ENCODE measurements around the gene PTPRO. TPM values are rescaled to one million over a fixed set of nuclear protein-coding genes. Genes with fewer than 3 reads are reported as not detected.

The PTPRO gene
- total and polyA plus RNA-seq, 5 donors from 2014 or later, result 0.88 to 2.9 (median 1.6) TPM

DNA sequence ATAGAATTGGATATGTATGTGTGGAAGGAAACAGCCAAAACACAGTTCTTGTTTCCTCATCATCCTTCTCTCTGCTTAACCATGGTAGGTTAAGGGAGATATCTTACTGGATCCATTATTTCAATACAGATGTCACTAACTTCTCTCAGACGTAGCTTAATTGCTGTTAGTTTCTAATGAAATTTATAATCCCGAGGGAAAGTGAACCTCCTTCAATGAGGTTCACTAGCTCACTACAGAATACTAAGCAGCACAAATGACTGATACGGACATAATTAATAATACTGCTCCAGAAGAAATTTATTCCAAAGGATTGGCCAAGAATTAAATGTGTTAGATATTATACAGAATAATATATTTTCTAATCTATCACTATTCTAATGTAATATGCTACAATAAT is 28.6 kb upstream of the PTPRO start:
- no peak overlapping the region for H3K27ac Mint-ChIP-seq
- no peaks in the 10 kb centered on the region for H3K4me1 ChIP-seq (ENCODE audit: control insufficient read depth, insufficient read depth, low read length, poor library complexity, severe bottlenecking)
- ATAC-seq (ENCODE audit: low read depth in 2 of 2), result no peak

GRCh38 chr12:15299947-15300346 is 22.4 kb upstream of the PTPRO start:
- Mint-ChIP-seq H3K27me3 (peaks cover 7% of the 10 kb centered on the region), H3K4me1 (no peaks in the 10 kb centered on the region)

More for the DNA sequence above, 28.6 kb upstream of the PTPRO start:
- Mint-ChIP-seq H3K36me3 (no peaks in the 10 kb centered on the region), H3K9me3 (peaks cover 0 to 7% (median 0%) of the 10 kb centered on the region in 7 donors), H3K27me3 (peaks cover 16% of the 10 kb centered on the region), H3K4me1 (peaks cover 0 to 4% (median 1%) of the 10 kb centered on the region in 4 donors), H3K4me3 (no peak overlapping the region)
- DNase-seq, result no peak
- Histone ChIP-seq H3K36me3 (ENCODE audit: control insufficient read depth, insufficient read depth, low read length) (no peaks in the 10 kb centered on the region), H3K27ac (ENCODE audit: insufficient read depth, low read length, poor library complexity, severe bottlenecking) (no peak overlapping the region), H3K27me3 (ENCODE audit: control insufficient read depth, insufficient read depth, low read length) (no peaks in the 10 kb centered on the region), H3K9me3 (ENCODE audit: control insufficient read depth in 2 of 2, low read length in 2 of 2) (no peaks in the 10 kb centered on the region), H3K4me3 (ENCODE audit: low read depth, low read length) (no peak overlapping the region)

GRCh38 chr12:15304296-15304695 is 18.0 kb upstream of the PTPRO start:
- Histone ChIP-seq H3K4me3 (ENCODE audit: low read depth, low read length) (no peak overlapping the region), H3K9me3 (ENCODE audit: control insufficient read depth in 2 of 2, low read length in 2 of 2) (no peaks in the 10 kb centered on the region), H3K27me3 (ENCODE audit: control insufficient read depth, insufficient read depth, low read length) (no peaks in the 10 kb centered on the region), H3K4me1 (ENCODE audit: control insufficient read depth, insufficient read depth, low read length, poor library complexity, severe bottlenecking) (no peaks in the 10 kb centered on the region), H3K27ac (ENCODE audit: insufficient read depth, low read length, poor library complexity, severe bottlenecking) (no peak overlapping the region), H3K36me3 (ENCODE audit: control insufficient read depth, insufficient read depth, low read length) (no peaks in the 10 kb centered on the region)
- Mint-ChIP-seq H3K27ac (no peak overlapping the region), H3K4me3 (no peak overlapping the region), H3K4me1 (no peaks in the 10 kb centered on the region), H3K27me3 (peaks cover 4% of the 10 kb centered on the region), H3K9me3 (peaks cover 0 to 16% (median 6%) of the 10 kb centered on the region in 7 donors), H3K36me3 (no peaks in the 10 kb centered on the region)
- no peak for DNase-seq
- no peak for ATAC-seq (ENCODE audit: low read depth in 2 of 2)

More at GRCh38 chr12:15299947-15300346, 22.4 kb upstream of the PTPRO start:
- no peak overlapping the region for H3K27ac ChIP-seq (ENCODE audit: insufficient read depth, low read length, poor library complexity, severe bottlenecking)
- ATAC-seq (ENCODE audit: low read depth in 2 of 2) (no peak), DNase-seq (no peak)
- Mint-ChIP-seq H3K9me3 (peaks cover 0 to 16% (median 9%) of the 10 kb centered on the region in 7 donors), H3K36me3 (no peaks in the 10 kb centered on the region), H3K4me3 (no peak overlapping the region), H3K27ac (no peak overlapping the region)
- peaks cover 0 to 2% of the 10 kb centered on the region in 2 experiments for H3K9me3 ChIP-seq (ENCODE audit: control insufficient read depth in 2 of 2, low read length in 2 of 2)
- no peak overlapping the region for H3K4me3 ChIP-seq (ENCODE audit: low read depth, low read length)
- H3K4me1 ChIP-seq (ENCODE audit: control insufficient read depth, insufficient read depth, low read length, poor library complexity, severe bottlenecking), result no peaks in the 10 kb centered on the region
- no peaks in the 10 kb centered on the region for H3K36me3 ChIP-seq (ENCODE audit: control insufficient read depth, insufficient read depth, low read length)
- no peaks in the 10 kb centered on the region for H3K27me3 ChIP-seq (ENCODE audit: control insufficient read depth, insufficient read depth, low read length)

DNA sequence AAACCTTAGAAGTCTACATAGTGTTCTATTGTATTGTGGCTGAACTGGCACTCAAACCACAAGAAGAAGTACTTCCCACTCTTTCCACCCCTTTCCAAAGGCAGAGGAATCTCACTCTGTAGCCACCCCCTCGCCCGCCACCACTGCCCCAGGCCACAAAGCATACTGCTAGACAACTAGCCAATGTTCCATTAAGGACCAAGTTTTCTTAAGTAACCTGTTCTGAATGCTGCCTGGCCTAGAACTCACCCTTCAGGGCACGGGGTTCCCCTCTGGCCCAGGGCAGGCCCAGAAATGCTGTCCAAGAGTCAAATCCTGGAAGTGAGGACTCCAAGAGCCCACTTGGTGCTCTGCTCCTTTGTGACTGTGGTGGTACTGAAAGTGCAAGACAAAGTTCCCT is 15.7 kb upstream of the PTPRO start:
- H3K4me3 Mint-ChIP-seq, result no peak overlapping the region
- H3K27ac Mint-ChIP-seq, result no peak overlapping the region
- Histone ChIP-seq H3K4me1 (ENCODE audit: control insufficient read depth, insufficient read depth, low read length, poor library complexity, severe bottlenecking) (no peaks in the 10 kb centered on the region), H3K27me3 (ENCODE audit: control insufficient read depth, insufficient read depth, low read length) (no peaks in the 10 kb centered on the region), H3K36me3 (ENCODE audit: control insufficient read depth, insufficient read depth, low read length) (no peaks in the 10 kb centered on the region), H3K4me3 (ENCODE audit: low read depth, low read length) (no peak overlapping the region), H3K9me3 (ENCODE audit: control insufficient read depth in 2 of 2, low read length in 2 of 2) (no peaks in the 10 kb centered on the region), H3K27ac (ENCODE audit: insufficient read depth, low read length, poor library complexity, severe bottlenecking) (no peak overlapping the region)
- peaks cover 0 to 10% (median 4%) of the 10 kb centered on the region in 7 donors for H3K9me3 Mint-ChIP-seq
- H3K4me1 Mint-ChIP-seq, result no peaks in the 10 kb centered on the region
- no peaks in the 10 kb centered on the region for H3K36me3 Mint-ChIP-seq
- DNase-seq (no peak), ATAC-seq (ENCODE audit: low read depth in 2 of 2) (no peak)
- H3K27me3 Mint-ChIP-seq, result peaks cover 14% of the 10 kb centered on the region

DNA sequence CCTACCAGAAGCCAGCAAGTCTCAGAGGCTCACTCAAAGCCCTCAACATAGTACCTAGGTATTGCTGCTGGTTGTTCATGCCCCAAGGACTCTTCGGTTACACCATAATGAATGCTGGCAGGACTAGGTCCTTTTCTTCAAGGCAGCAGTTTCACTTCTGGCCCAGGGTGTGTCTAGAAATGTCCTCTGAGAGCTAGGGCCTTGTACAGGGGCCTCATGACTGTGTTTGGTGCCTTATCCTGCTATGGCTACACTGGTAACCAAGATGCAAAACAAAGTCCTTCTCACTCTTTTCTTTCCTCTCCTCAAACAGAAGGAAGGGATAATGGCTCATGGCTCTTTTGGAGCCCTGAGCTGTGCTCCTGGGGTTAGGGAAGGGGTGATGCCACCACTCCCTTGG is 15.2 kb upstream of the PTPRO start:
- no peaks in the 10 kb centered on the region for H3K4me1 ChIP-seq (ENCODE audit: control insufficient read depth, insufficient read depth, low read length, poor library complexity, severe bottlenecking)
- H3K4me1 Mint-ChIP-seq, result no peaks in the 10 kb centered on the region
- peaks cover 0 to 10% (median 4%) of the 10 kb centered on the region in 7 donors for H3K9me3 Mint-ChIP-seq
- DNase-seq (no peak), ATAC-seq (ENCODE audit: low read depth in 2 of 2) (no peak)
- no peak overlapping the region for H3K27ac Mint-ChIP-seq
- no peaks in the 10 kb centered on the region for H3K36me3 ChIP-seq (ENCODE audit: control insufficient read depth, insufficient read depth, low read length)
- H3K27me3 Mint-ChIP-seq, result peaks cover 14% of the 10 kb centered on the region
- no peaks in the 10 kb centered on the region for H3K9me3 ChIP-seq (ENCODE audit: control insufficient read depth in 2 of 2, low read length in 2 of 2)
- H3K4me3 ChIP-seq (ENCODE audit: low read depth, low read length), result no peak overlapping the region
- H3K36me3 Mint-ChIP-seq, result no peaks in the 10 kb centered on the region
- H3K27ac ChIP-seq (ENCODE audit: insufficient read depth, low read length, poor library complexity, severe bottlenecking), result no peak overlapping the region
- H3K27me3 ChIP-seq (ENCODE audit: control insufficient read depth, insufficient read depth, low read length), result no peaks in the 10 kb centered on the region
- no peak overlapping the region for H3K4me3 Mint-ChIP-seq

GRCh38 chr12:15318841-15319240 is 3.5 kb upstream of the PTPRO start:
- H3K27ac ChIP-seq (ENCODE audit: insufficient read depth, low read length, poor library complexity, severe bottlenecking), result no peak overlapping the region

GRCh38 chr12:15320881-15321280 is 1.4 kb upstream of the PTPRO start:
- H3K27me3 Mint-ChIP-seq, result peaks cover 36% of the 10 kb centered on the region
- H3K9me3 Mint-ChIP-seq, result peaks cover 0 to 1% (median 0%) of the 10 kb centered on the region in 7 donors
- no peaks in the 10 kb centered on the region for H3K36me3 ChIP-seq (ENCODE audit: control insufficient read depth, insufficient read depth, low read length)
- H3K4me1 Mint-ChIP-seq, result peaks cover 0 to 7% (median 0%) of the 10 kb centered on the region in 4 donors
- DNase-seq (no peak), ATAC-seq (ENCODE audit: low read depth in 2 of 2) (no peak)
- H3K27ac Mint-ChIP-seq, result no peak overlapping the region
- no peak overlapping the region for H3K27ac ChIP-seq (ENCODE audit: insufficient read depth, low read length, poor library complexity, severe bottlenecking)
- H3K27me3 ChIP-seq (ENCODE audit: control insufficient read depth, insufficient read depth, low read length), result peaks cover 20% of the 10 kb centered on the region
- no peaks in the 10 kb centered on the region for H3K4me1 ChIP-seq (ENCODE audit: control insufficient read depth, insufficient read depth, low read length, poor library complexity, severe bottlenecking)
- H3K4me3 ChIP-seq (ENCODE audit: low read depth, low read length), result no peak overlapping the region
- no peak overlapping the region for H3K4me3 Mint-ChIP-seq
- no peaks in the 10 kb centered on the region for H3K36me3 Mint-ChIP-seq
- H3K9me3 ChIP-seq (ENCODE audit: control insufficient read depth in 2 of 2, low read length in 2 of 2), result no peaks in the 10 kb centered on the region

More at GRCh38 chr12:15318841-15319240, 3.5 kb upstream of the PTPRO start:
- Mint-ChIP-seq H3K27ac (no peak overlapping the region), H3K27me3 (peaks cover 26% of the 10 kb centered on the region), H3K4me3 (no peak overlapping the region), H3K36me3 (no peaks in the 10 kb centered on the region), H3K4me1 (peaks cover 0 to 7% (median 0%) of the 10 kb centered on the region in 4 donors), H3K9me3 (peaks cover 0 to 1% (median 0%) of the 10 kb centered on the region in 7 donors)
- Histone ChIP-seq H3K9me3 (ENCODE audit: control insufficient read depth in 2 of 2, low read length in 2 of 2) (no peaks in the 10 kb centered on the region), H3K36me3 (ENCODE audit: control insufficient read depth, insufficient read depth, low read length) (no peaks in the 10 kb centered on the region), H3K4me1 (ENCODE audit: control insufficient read depth, insufficient read depth, low read length, poor library complexity, severe bottlenecking) (no peaks in the 10 kb centered on the region), H3K27me3 (ENCODE audit: control insufficient read depth, insufficient read depth, low read length) (peaks cover 17% of the 10 kb centered on the region), H3K4me3 (ENCODE audit: low read depth, low read length) (no peak overlapping the region)
- DNase-seq (no peak), ATAC-seq (ENCODE audit: low read depth in 2 of 2) (no peak)

DNA sequence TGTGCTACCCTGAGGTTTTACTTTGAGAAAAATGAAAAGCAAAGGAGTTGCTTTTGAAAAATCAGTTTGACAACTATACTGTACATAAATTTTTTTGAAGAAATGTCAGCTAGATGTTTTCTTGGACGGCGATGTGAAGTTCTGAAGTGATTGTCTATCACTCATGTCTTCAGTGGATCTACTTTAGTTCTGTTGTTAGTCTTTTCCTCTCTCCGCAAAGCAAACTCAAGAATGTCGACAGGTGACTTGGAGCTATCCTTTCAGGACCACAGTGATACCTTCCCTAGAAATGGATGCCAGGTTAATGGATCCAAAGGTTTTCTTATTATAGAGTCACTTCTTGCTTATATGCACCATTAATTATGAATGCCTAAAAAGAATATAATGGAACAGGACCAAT is 1.2 kb downstream of the PTPRO start:
- peaks cover 0 to 7% (median 0%) of the 10 kb centered on the region in 4 donors for H3K4me1 Mint-ChIP-seq
- no peak overlapping the region for H3K27ac Mint-ChIP-seq

More for the DNA sequence above, 1.2 kb downstream of the PTPRO start:
- Histone ChIP-seq H3K36me3 (ENCODE audit: control insufficient read depth, insufficient read depth, low read length) (no peaks in the 10 kb centered on the region), H3K27me3 (ENCODE audit: control insufficient read depth, insufficient read depth, low read length) (peaks cover 20% of the 10 kb centered on the region), H3K4me3 (ENCODE audit: low read depth, low read length) (no peak overlapping the region), H3K9me3 (ENCODE audit: control insufficient read depth in 2 of 2, low read length in 2 of 2) (no peaks in the 10 kb centered on the region), H3K4me1 (ENCODE audit: control insufficient read depth, insufficient read depth, low read length, poor library complexity, severe bottlenecking) (no peaks in the 10 kb centered on the region), H3K27ac (ENCODE audit: insufficient read depth, low read length, poor library complexity, severe bottlenecking) (no peak overlapping the region)
- peaks cover 41% of the 10 kb centered on the region for H3K27me3 Mint-ChIP-seq
- no peak for ATAC-seq (ENCODE audit: low read depth in 2 of 2)
- no peak for DNase-seq
- peaks cover 0 to 1% (median 0%) of the 10 kb centered on the region in 7 donors for H3K9me3 Mint-ChIP-seq
- no peaks in the 10 kb centered on the region for H3K36me3 Mint-ChIP-seq
- H3K4me3 Mint-ChIP-seq, result no peak overlapping the region

Data from CD4-positive, CD25-positive, alpha-beta regulatory T cell (primary cell).